HG02623 (cell line): ENCODE results near the gene PROKR2.

Experiments
- ATAC-seq: cut with Tn5 transposase; IDR thresholded peaks from one replicate; pipeline ENCODE4 v1.9.1; 2021; ENCODE audit warnings: moderate library complexity; ENCODE audit not compliant: unreplicated experiment

The PROKR2 gene

DNA sequence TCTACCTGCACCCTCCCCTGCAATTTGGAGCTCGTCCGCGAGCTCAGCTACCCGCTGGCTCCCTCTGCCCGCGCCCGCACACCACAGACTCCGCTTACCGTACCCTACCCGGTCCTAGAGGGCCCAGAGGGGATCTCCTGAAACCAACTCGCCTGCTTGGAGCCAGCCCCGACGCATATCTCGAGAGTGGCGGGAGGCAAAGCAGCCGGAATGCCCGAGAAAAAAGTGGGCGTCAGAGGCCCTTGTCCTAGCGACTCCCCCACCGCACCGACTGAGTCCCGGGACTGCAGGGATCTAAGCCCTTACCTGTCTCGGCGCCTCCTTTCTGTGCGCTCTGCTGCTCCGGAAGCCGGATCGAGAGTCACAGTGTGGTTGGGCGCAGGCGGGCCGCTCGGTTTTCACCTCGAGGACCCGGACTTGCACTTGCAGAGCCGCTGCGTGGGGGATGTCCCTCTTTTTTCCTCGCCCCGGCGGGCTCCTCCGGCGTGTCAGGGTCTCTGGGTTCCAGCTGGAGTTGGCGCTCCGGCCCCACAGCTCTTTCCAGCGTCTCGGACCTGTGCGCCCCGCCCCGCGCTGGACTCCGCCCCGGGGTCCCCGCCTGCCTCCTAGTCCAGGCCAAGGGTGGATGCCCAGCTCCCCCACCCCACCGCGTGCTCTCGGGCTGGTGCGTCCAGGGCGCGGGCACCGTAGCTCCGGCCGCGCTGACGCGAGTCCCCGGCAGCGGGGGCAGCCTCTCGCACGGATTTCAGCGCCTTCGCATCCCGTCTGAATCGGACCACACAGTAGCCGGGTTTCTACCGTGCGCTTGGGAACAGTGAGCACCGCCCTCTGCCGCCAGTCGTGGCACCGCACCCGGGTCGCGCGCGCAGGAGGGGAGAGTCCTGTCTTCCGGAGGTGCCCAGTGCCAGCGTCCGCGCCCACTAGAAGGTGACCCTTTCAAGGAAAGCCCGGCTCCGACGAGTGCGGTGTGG, at the start of gene PROKR2:
Gene PROKR2, minus strand, starts transcription at position 767 of the 971 bp plus-strand sequence. CDS start 2,585 bp downstream, outside the sequence.
- no peak for ATAC-seq

DNA sequence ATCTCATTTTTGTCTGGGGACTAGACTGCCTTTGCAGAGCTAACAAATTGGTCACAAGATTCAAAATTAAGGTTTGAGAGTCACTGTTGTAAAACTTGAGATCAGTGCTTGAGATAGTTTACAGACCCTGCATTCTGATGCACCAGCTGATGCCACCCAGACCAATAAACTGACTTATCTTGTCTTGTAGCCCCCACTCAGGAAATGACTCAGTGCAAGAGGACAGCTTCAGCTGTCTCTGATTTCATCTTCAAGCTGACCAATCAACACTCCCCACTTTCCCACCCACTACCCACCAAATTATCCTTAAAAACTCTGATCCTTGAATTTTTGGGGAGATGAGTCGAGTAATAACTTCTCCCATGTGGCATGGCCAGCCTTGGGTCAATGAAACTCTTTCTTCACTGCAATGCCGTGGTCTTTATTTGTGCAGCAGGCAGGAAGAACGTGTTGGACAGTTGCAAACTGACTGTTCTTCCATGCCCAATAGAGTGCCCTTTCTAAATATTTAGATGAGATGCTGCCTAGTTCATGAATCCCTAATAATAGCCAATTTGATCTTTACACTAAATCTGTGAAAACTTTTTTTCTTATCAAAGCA, 48.3 kb upstream of the PROKR2 start:
- ATAC-seq, result no peak

- ATAC-seq, result no peak
Observed at GRCh38 chr20:5364136-5364821, 47.5 kb upstream of the PROKR2 start.

- ATAC-seq, result no peak
Observed at GRCh38 chr20:5362771-5363170, 46.0 kb upstream of the PROKR2 start.

- no peak for ATAC-seq
Observed at GRCh38 chr20:5361176-5361575, 44.4 kb upstream of the PROKR2 start.

- no peak for ATAC-seq
Observed at GRCh38 chr20:5357946-5358345, 41.2 kb upstream of the PROKR2 start.

DNA sequence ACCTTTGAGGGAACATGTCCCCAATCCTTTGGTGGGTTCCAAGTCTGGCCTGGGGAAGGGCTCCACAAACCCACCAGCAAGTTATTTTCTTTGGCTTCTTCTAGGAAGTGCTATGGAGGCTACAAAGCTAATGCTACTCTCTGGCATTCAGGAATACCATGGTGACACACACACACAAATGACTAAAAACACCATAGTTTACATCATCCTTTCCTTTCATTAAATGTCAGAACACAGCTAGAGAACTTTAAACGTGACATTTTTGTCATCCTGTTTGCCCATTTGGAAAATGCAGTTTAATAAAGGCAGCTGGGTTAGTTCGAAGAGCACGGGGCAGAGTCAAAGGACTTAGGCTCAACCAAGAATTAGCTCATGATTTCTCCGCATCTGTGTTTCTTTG, 40.2 kb upstream of the PROKR2 start:
- ATAC-seq, result no peak

- no peak for ATAC-seq
Observed at GRCh38 chr20:5354901-5355300, 38.1 kb upstream of the PROKR2 start.

DNA sequence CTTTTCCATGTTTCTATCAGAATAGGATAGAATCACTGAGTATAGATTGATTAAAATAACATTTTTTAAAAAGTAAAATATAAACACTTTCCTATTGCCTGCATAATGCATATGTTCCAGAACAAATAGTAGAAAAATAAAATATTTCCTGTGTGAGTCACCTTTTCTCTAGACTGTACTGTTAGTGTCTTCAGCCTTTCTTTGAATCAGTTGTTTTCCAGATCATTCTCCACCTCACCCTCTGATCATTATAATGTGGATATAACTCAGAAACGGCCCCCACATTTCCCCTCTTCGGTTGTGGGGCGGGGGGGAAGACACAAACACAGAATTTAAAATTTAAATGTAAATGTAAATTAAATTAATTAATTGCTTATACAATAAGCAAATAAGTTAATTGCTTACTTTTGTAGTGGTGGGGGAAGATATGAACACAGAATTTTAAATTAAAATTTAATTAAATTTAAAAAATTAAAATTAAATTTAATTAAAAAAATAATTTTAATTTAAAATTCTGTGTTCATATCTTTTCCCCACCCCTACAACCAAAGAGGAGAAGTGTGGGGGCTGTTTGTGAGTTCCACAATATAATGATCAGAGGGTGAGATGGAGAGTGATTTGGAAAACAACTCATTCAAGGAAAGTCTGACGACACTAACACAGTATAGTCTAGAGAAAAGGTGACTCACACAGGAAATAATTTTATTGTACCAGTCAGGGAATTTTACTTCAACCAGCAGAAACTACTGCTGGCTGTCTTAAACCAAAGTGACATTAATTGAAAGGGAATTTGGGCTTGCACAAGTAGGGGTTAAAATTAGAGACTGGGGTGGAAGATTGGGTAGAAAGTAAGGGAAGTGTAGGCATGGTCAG, 37.1 kb upstream of the PROKR2 start:
- ATAC-seq, result no peak

DNA sequence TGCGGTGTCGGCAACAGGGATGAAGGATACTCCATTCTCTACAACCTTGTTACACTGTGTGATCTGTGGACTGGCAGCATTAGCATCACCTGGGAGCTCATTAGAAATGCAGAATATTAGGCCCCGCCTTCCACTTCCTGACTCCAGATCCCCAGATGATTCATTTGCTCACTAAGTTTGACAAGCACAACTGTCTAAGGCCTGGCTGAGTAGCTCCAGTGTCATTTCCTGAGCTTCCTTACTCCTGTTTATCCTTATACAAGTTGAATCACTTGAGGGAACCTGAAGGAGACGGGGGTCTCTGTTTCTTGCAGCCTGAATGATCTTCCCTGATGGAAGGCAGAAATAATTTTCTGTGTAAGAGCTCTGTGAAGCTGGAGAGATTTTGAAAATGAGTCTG, 32.7 kb upstream of the PROKR2 start:
- ATAC-seq, result no peak

DNA sequence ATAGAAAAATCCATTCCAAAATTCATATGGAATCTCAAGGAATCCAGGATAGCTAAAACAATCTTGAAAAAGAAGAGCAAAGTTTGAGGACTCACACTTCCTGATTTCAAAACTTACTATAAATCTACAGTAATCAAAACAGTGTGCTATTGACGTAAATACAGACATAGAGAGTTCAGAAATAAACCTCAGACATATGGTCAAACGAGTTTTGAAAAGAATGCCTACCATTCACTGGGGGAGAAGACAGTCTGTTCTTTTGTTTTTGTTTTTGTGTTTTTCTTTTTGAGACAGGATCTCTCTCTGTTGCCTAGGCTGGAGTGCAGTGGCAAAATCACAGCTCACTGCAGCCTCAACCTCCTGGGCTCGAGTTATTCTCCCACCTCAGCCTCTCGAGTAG, 25.3 kb upstream of the PROKR2 start:
- no peak for ATAC-seq

DNA sequence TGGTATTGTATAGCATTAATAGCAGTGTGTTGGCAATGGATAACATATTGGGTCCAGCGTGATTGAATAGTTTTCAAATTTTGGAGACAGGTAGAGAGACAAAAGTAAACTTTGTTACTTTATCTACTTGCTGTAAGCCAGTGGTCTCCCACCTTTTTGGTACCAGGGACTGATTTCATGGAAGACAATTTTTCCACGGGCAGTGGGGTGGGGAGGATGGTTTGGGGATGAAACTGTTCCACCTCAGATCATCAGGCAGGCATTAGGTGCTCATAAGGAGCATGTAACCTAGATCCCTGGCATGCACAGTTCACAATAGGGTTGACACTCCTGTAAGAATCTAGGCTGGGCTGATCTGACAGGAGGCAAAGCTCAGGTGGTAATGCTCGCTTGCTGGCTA, 14.6 kb upstream of the PROKR2 start:
- ATAC-seq, result no peak

GRCh38 chr20:5328268-5328667, 11.5 kb upstream of the PROKR2 start:
- ATAC-seq, result no peak

DNA sequence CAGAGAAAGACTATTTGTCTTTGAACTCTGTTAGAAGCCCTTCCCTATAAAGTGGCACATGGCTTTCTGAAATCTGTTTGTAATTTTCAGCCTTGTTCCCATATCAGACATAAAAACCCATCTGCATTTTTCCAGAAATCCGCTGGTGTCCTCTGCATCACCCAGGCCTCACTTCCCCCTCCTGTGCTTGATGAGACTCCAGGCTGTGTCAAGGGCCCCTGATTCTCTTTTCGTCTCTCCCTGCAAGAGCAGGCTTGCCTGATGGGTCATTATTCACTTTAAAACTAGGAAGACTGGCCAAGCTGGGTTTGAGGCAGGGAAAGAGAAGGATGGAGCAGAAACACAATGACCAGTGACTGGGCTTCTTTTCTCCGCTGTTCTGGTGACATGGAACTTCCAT, 10.6 kb upstream of the PROKR2 start:
- ATAC-seq, result no peak

DNA sequence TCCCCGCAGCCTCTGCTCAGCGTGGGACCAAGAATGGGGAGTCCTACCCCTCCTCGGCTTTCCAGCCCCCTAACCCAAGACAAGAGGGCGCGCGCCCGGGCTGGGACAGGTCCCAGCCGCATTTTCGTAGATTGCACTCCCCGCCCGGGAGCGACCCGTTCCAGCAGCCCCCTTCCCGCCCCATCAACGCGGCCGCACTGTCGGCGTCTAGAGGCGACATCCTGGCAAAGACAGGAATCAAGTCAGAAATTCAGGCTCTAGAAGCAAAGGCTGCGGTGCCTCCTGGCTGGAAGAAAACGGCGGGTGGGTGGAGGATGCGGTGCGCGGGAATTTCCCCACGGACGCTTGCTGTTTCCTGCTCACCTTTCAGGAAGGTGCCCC, 957 bp downstream of the PROKR2 start:
- no peak for ATAC-seq

DNA sequence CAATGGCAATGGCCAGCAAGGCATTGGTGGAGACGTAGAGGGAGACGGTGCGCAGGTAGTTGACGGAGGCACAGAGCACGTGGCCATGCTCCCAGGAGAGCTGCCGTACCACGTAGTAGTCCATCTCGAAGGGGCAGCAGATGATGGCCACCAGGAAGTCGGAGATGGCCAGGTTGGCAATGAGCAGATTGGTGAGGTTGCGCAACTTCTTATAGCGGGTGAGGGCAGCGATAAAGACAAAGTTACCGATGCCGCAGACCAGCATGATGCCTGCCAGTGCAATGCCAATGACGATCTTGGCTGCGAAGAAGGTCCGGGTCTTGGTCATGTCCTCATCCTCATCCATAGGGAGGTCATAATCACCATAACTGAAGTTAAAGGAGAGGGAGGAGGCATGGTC, 2.8 kb downstream of the PROKR2 start:
- no peak for ATAC-seq

DNA sequence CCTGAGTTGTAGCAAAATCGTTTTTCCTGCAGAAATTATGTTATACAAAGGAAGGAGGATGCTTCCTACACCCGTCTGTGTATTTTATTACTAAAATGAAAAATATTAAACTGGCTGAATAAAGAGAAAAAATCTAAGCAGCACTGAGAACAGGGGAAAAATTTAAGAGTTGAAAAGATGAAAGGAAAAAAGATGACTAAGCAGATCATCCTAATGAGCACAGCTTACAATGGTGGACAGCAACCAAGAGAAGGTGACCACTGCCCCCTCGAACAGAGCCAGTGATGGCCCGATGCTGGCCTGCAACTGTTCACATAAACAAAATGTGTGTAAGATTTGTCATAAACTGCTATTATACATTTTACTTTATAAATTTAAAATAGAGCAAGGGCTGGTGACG, 4.2 kb downstream of the PROKR2 start:
- no peak for ATAC-seq

DNA sequence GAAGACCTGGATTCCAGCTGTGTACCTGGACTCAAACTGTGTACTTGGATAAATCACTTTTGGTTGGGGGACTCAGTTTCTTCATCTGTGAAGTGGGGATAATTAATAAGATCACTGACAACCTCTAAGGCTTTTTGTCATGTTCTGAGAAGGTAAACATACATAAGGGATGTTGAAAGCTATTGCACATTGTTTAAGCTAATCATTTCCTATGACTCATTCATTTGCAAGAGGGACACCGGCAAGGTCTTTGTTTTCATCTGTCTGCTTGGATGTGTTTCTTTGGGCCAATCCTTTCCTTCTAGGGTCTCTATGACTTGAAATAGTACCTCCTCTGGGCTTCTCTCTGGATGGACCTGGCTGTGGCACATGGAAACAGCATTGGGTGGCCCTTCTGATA, 6.8 kb downstream of the PROKR2 start:
- ATAC-seq, result no peak

DNA sequence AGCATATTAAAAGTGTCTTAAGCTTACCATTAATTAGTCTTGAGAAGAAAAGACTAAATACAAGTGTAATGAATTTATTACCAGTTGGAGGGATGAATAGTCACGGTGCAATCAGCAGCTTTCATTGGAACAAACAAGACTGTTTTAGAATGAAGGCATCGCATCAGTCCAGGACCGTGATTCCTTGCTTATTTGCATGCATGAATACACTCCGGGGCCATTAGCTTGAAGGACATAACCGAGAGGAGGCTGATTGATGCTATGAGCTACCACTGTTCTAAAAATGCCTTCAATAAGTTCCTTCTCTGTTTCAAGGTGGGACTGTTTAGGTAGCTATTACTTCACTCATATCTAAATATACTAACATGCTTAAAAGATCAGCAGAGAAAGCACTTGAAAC, 17.9 kb downstream of the PROKR2 start:
- ATAC-seq, result no peak

DNA sequence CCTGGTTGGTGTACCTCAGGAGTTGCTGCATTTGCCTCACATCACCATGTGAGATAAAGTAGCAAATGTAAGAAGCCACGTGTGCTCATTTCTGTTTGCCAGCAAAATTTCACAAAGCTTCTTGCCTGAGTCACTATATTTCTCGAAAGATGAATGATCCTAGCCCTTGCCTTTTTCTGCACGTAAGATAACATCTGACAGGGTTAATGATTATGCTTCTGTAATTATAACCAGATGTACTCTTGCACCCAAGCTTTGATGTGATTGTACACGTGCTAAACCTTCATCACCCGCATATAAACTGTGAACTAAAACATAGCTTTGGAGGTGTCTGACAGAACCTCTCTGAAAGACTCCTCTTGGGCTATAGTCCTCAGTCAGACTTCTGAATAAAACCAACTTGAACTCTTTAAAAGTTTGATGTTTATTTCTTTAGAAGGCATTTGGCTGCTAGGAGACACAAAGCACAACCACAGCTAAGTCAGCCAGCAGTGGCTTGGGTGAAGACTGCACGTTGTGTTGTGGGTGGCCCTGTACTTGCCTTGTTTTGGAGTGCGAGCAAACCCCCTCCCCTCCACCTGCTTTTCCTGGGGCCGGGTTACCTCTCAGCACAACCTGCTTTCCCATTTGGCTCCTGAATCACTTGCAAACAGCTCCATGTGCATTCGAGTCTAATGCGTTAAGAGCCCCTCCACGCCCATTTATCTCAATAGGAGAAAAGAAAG, 19.3 kb downstream of the PROKR2 start:
- ATAC-seq, result no peak
